A549 (cell line): ENCODE measurements around the gene SOX4. TPM values are rescaled to one million over a fixed set of nuclear protein-coding genes. Genes with fewer than 3 reads are reported as not detected.

ENCODE experiments used
- BHLHE40 ChIP-seq: IDR thresholded peaks from 2 replicates; pipeline ENCODE4 v1.6.1; 2012; ENCODE audit warnings: low read depth, low read length, inconsistent platforms
- CEBPB ChIP-seq, 2 experiments: fragments of >200 bp in 1 of 2; sonication (Bioruptor Twin) in 1 of 2; formaldehyde crosslinking in 1 of 2; IDR thresholded peaks; 2 replicates each; pipeline ENCODE4 v1.6.1; 2012 to 2016
- CHD4 ChIP-seq: fragments of 200-600 bp; sonication (generic); IDR thresholded peaks from 2 replicates; pipeline ENCODE4 v1.6.1; 2016; ENCODE audit warnings: antibody characterized with exemption, mild to moderate bottlenecking, borderline replicate concordance
- EHF ChIP-seq: fragments of 250-450 bp; sonication (Bioruptor Pico); IDR thresholded peaks from 2 replicates; pipeline ENCODE4 v1.5.0; 2020; ENCODE audit warnings: mild to moderate bottlenecking
- EP300 ChIP-seq, 2 experiments: fragments of >200 bp; sonication (Bioruptor Twin); formaldehyde crosslinking; IDR thresholded peaks; 2 replicates in 1 of 2; 3 replicates in 1 of 2; pipeline ENCODE4 v1.6.1; 2016 to 2017
- FOSB ChIP-seq: fragments of 250-450 bp; sonication (Bioruptor Pico); IDR thresholded peaks from 2 replicates; pipeline ENCODE4 v1.5.0; 2020; ENCODE audit warnings: mild to moderate bottlenecking, moderate library complexity
- FOSL2 ChIP-seq, 2 experiments: fragments of 450-650 bp in 1 of 2; fragments of >200 bp in 1 of 2; sonication (Bioruptor Twin) in 1 of 2; formaldehyde crosslinking; IDR thresholded peaks; 2 replicates each; pipeline versions ENCODE4 v1.5.0 to v1.6.1; 2016 to 2020; ENCODE audit warnings: mild to moderate bottlenecking in 1 of 2, moderate library complexity in 1 of 2
- FOXS1 ChIP-seq: fragments of 250-450 bp; sonication (Bioruptor Pico); IDR thresholded peaks from 2 replicates; pipeline ENCODE4 v1.5.0; 2020; ENCODE audit warnings: mild to moderate bottlenecking, moderate library complexity
- GATA3 ChIP-seq: IDR thresholded peaks from 2 replicates; pipeline ENCODE4 v1.6.1; 2012; ENCODE audit warnings: borderline replicate concordance
- HDAC2 ChIP-seq: fragments of 200-600 bp; sonication (generic); IDR thresholded peaks from 2 replicates; pipeline ENCODE4 v1.6.1; 2016
- HOXA7 ChIP-seq: fragments of 250-450 bp; sonication (Bioruptor Pico); IDR thresholded peaks from 2 replicates; pipeline ENCODE4 v1.5.0; 2020; ENCODE audit warnings: mild to moderate bottlenecking, moderate library complexity
- JUN ChIP-seq, 2 experiments: fragments of >200 bp; sonication (Bioruptor Twin); formaldehyde crosslinking; IDR thresholded peaks; 2 replicates in 1 of 2; 3 replicates in 1 of 2; pipeline ENCODE4 v1.6.1; 2016 to 2017
- JUNB ChIP-seq: fragments of >200 bp; sonication (Bioruptor Twin); formaldehyde crosslinking; IDR thresholded peaks from 2 replicates; pipeline ENCODE4 v1.6.1; 2016
- KDM1A ChIP-seq: fragments of 200-600 bp; sonication (generic); IDR thresholded peaks from 2 replicates; pipeline ENCODE4 v1.6.1; 2016; ENCODE audit warnings: low read depth, mild to moderate bottlenecking
- KDM5A ChIP-seq: fragments of 200-600 bp; sonication (generic); IDR thresholded peaks from 2 replicates; pipeline ENCODE4 v1.6.1; 2016; ENCODE audit warnings: antibody characterized with exemption, mild to moderate bottlenecking
- MAFK ChIP-seq: fragments of 450-650 bp; IDR thresholded peaks from 2 replicates; pipeline ENCODE4 v1.6.1; 2014; ENCODE audit not compliant: partially characterized antibody
- MYC ChIP-seq: IDR thresholded peaks from 2 replicates; pipeline ENCODE4 v1.6.1; 2012; ENCODE audit warnings: mild to moderate bottlenecking, inconsistent platforms, low read length, improper control_type of control experiment, borderline replicate concordance
- NR3C1 ChIP-seq: fragments of >200 bp; sonication (Bioruptor Twin); formaldehyde crosslinking; IDR thresholded peaks from 3 replicates; pipeline ENCODE4 v1.6.1; 2017
- POLR2AphosphoS2 ChIP-seq: conservative IDR thresholded peaks from 2 replicates; pipeline ENCODE4 v1.6.1; 2012; ENCODE audit warnings: low read length, improper control_type of control experiment, inconsistent platforms
- RAD21 ChIP-seq, 2 experiments: fragments of >200 bp in 1 of 2; sonication (Bioruptor Twin) in 1 of 2; formaldehyde crosslinking in 1 of 2; IDR thresholded peaks in 1 of 2; conservative IDR thresholded peaks in 1 of 2; 2 replicates in 1 of 2; 3 replicates in 1 of 2; pipeline ENCODE4 v1.6.1; 2012 to 2018; ENCODE audit warnings: inconsistent platforms in 1 of 2
- RARB ChIP-seq: fragments of 250-450 bp; sonication (Bioruptor Pico); IDR thresholded peaks from 2 replicates; pipeline ENCODE4 v1.8.0; 2021; ENCODE audit warnings: mild to moderate bottlenecking, moderate library complexity
- RCOR1 ChIP-seq: fragments of 150-350 bp; IDR thresholded peaks from 2 replicates; pipeline ENCODE4 v1.6.1; 2014; ENCODE audit warnings: antibody characterized with exemption, low read length, low read depth
- RFX5 ChIP-seq: fragments of 450-650 bp; IDR thresholded peaks from 2 replicates; pipeline ENCODE4 v1.7.1; 2014; ENCODE audit warnings: antibody characterized with exemption, mild to moderate bottlenecking, moderate library complexity
- SREBF2 ChIP-seq: fragments of 450-650 bp; IDR thresholded peaks from 2 replicates; pipeline ENCODE4 v1.6.1; 2014; ENCODE audit warnings: mild to moderate bottlenecking, moderate library complexity
- TP53 ChIP-seq: fragments of 250-450 bp; sonication (Bioruptor Pico); IDR thresholded peaks from 2 replicates; pipeline ENCODE4 v1.5.0; 2021; ENCODE audit warnings: mild to moderate bottlenecking, moderate library complexity
- ZFP36 ChIP-seq: fragments of 450-650 bp; IDR thresholded peaks from 2 replicates; pipeline ENCODE4 v1.6.1; 2014; ENCODE audit warnings: borderline replicate concordance; ENCODE audit not compliant: partially characterized antibody
- ZSCAN20 ChIP-seq: fragments of 250-450 bp; sonication (Bioruptor Pico); IDR thresholded peaks from 2 replicates; pipeline ENCODE4 v1.8.0; 2022; ENCODE audit warnings: mild to moderate bottlenecking, moderate library complexity
- polyA plus RNA-seq, 4 experiments: library from polyadenylated mRNA; depleted of rRNA in 3 of 4; stranded (reverse); fragments of >200 nt; fragmentation: RNase III in 1 of 4; extraction: RNeasy Plus Mini Kit Qiagen cat#74134 plus additional on column Dnase treatment in 1 of 4; gene quantifications; 2 replicates in 3 of 4; 3 replicates in 1 of 4; pipeline ENCODE4 v1.2.3, GENCODE V29; 2011 to 2017
- TF ChIP-seq, protein P1 (sequence below): fragments of 250-450 bp; sonication (Bioruptor Pico); IDR thresholded peaks from 2 replicates; pipeline ENCODE4 v1.5.0; 2020; ENCODE audit warnings: low read depth, mild to moderate bottlenecking, moderate library complexity
- TF ChIP-seq, protein P2 (sequence below): fragments of 150-350 bp; IDR thresholded peaks from 2 replicates; pipeline ENCODE4 v1.6.1; 2014; ENCODE audit warnings: low read depth, mild to moderate bottlenecking, low read length
- TF ChIP-seq, protein P3 (sequence below): fragments of 450-650 bp; IDR thresholded peaks from 2 replicates; pipeline ENCODE4 v1.6.1; 2014; ENCODE audit warnings: antibody characterized with exemption
- TF ChIP-seq, protein P4 (sequence below): fragments of >200 bp; sonication (Bioruptor Twin); formaldehyde crosslinking; IDR thresholded peaks from 3 replicates; pipeline ENCODE4 v1.6.1; 2016
- TF ChIP-seq, protein P5 (sequence below): fragments of >200 bp; sonication (Bioruptor Twin); formaldehyde crosslinking; IDR thresholded peaks from 3 replicates; pipeline ENCODE4 v1.5.1; 2016
- TF ChIP-seq, protein P6 (sequence below): IDR thresholded peaks from 2 replicates; pipeline ENCODE4 v1.6.1; 2012

SOX4 gene
- polyA plus RNA-seq, 2 of the 4 experiments (the other 2 are of a cell fraction) = 26.0 to 30.8 TPM

DNA sequence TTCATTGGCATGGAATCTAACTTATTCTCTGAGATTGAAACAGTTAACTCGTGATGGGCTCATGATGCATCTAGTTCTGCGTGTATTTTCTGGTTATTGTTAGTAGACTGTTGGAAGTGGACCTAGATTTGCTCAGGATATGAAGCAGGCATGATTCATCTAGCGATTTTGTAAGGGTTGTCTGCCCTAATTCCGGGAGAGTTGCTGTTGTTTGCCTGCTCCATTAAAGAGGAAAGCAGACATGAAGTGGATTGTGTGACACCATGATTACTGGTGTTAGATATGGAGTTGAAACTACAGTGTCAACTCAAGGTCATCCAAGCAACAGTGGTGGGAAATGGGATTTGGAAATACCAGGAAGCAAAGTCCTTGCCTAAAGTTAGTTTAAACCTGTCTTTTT, 41.0 kb downstream of the SOX4 start (continued):
- TF ChIP-seq EHF (CRISPR knock-in tag) (no peak), TP53 (CRISPR knock-in tag) (no peak), MAFK (no peak), ZSCAN20 (CRISPR knock-in tag) (no peak), FOSL2 (IDR thresholded peaks at IDR 0.05) (peak; percentile 77), FOSL2 (CRISPR knock-in tag; IDR thresholded peaks at IDR 0.05) (peak; percentile 91), HOXA7 (CRISPR knock-in tag) (no peak), MYC (no peak), FOXS1 (CRISPR knock-in tag) (no peak), CHD4 (no peak), JUNB (peak; percentile 92), ZFP36 (no peak), JUN (IDR thresholded peaks at IDR 0.05) (peak; percentile 65 to 85; a peak in 3 of 5 replicates), RARB (CRISPR knock-in tag) (no peak), CEBPB (IDR thresholded peaks at IDR 0.05) (peak; percentile 73 to 83; a peak in 3 of 4 replicates), HDAC2 (no peak), KDM1A (no peak), FOSB (CRISPR knock-in tag) (no peak), EP300 (IDR thresholded peaks at IDR 0.05) (peak; percentile 83 to 88), BHLHE40 (no peak), RAD21 (conservative IDR thresholded peaks at IDR 0.05 in 1 of 2, IDR thresholded peaks at IDR 0.05 in 1 of 2) (peak in 1 of 2 experiments; percentile 55; a peak in 3 of 5 replicates), RFX5 (no peak), KDM5A (no peak), RCOR1 (no peak), NR3C1 (no peak), GATA3 (peak; percentile 75), SREBF2 (no peak), POLR2AphosphoS2 (no peak)
- TF ChIP-seq, protein P1, sequence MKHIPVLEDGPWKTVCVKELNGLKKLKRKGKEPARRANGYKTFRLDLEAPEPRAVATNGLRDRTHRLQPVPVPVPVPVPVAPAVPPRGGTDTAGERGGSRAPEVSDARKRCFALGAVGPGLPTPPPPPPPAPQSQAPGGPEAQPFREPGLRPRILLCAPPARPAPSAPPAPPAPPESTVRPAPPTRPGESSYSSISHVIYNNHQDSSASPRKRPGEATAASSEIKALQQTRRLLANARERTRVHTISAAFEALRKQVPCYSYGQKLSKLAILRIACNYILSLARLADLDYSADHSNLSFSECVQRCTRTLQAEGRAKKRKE = no peak
- TF ChIP-seq, protein P2, sequence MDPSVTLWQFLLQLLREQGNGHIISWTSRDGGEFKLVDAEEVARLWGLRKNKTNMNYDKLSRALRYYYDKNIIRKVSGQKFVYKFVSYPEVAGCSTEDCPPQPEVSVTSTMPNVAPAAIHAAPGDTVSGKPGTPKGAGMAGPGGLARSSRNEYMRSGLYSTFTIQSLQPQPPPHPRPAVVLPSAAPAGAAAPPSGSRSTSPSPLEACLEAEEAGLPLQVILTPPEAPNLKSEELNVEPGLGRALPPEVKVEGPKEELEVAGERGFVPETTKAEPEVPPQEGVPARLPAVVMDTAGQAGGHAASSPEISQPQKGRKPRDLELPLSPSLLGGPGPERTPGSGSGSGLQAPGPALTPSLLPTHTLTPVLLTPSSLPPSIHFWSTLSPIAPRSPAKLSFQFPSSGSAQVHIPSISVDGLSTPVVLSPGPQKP = no peak
- TF ChIP-seq, protein P3, sequence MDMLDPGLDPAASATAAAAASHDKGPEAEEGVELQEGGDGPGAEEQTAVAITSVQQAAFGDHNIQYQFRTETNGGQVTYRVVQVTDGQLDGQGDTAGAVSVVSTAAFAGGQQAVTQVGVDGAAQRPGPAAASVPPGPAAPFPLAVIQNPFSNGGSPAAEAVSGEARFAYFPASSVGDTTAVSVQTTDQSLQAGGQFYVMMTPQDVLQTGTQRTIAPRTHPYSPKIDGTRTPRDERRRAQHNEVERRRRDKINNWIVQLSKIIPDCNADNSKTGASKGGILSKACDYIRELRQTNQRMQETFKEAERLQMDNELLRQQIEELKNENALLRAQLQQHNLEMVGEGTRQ = no peak
- TF ChIP-seq, protein P4, sequence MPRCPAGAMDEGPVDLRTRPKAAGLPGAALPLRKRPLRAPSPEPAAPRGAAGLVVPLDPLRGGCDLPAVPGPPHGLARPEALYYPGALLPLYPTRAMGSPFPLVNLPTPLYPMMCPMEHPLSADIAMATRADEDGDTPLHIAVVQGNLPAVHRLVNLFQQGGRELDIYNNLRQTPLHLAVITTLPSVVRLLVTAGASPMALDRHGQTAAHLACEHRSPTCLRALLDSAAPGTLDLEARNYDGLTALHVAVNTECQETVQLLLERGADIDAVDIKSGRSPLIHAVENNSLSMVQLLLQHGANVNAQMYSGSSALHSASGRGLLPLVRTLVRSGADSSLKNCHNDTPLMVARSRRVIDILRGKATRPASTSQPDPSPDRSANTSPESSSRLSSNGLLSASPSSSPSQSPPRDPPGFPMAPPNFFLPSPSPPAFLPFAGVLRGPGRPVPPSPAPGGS = peak; percentile 36; the same call in 1 of the 3 replicates
- TF ChIP-seq, protein P5, sequence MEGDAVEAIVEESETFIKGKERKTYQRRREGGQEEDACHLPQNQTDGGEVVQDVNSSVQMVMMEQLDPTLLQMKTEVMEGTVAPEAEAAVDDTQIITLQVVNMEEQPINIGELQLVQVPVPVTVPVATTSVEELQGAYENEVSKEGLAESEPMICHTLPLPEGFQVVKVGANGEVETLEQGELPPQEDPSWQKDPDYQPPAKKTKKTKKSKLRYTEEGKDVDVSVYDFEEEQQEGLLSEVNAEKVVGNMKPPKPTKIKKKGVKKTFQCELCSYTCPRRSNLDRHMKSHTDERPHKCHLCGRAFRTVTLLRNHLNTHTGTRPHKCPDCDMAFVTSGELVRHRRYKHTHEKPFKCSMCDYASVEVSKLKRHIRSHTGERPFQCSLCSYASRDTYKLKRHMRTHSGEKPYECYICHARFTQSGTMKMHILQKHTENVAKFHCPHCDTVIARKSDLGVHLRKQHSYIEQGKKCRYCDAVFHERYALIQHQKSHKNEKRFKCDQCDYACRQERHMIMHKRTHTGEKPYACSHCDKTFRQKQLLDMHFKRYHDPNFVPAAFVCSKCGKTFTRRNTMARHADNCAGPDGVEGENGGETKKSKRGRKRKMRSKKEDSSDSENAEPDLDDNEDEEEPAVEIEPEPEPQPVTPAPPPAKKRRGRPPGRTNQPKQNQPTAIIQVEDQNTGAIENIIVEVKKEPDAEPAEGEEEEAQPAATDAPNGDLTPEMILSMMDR = no peak
- TF ChIP-seq, protein P6, sequence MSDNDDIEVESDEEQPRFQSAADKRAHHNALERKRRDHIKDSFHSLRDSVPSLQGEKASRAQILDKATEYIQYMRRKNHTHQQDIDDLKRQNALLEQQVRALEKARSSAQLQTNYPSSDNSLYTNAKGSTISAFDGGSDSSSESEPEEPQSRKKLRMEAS = peak; percentile 15; the same call in 1 of the 2 replicates
